Loucy (cell line): ENCODE measurements around the gene SRP54.

ENCODE experiments used
- H2AFZ ChIP-seq: fragments of 200-600 bp; sonication (generic); 2 replicates; pipeline ENCODE4 v1.6.0; 2016; ENCODE audit warnings: antibody characterized with exemption, mild to moderate bottlenecking, low read length, moderate library complexity
- H3F3A ChIP-seq: fragments of 200-600 bp; 2 replicates; pipeline ENCODE4 v1.6.0; 2016; ENCODE audit warnings: antibody characterized with exemption, low read depth, mild to moderate bottlenecking
- H3K27me3 ChIP-seq: fragments of 200-600 bp; sonication (generic); 2 replicates; pipeline ENCODE4 v1.6.1; 2014; ENCODE audit warnings: low read length, mild to moderate bottlenecking; ENCODE audit not compliant: insufficient read depth, poor library complexity, severe bottlenecking
- H3K36me3 ChIP-seq: fragments of 200-600 bp; sonication (generic); 2 replicates; pipeline ENCODE4 v1.6.1; 2016; ENCODE audit warnings: low read length; ENCODE audit not compliant: insufficient read depth
- H3K4me1 ChIP-seq: fragments of 200-600 bp; sonication (generic); 2 replicates; pipeline ENCODE4 v1.5.1; 2014; ENCODE audit warnings: low read length, mild to moderate bottlenecking; ENCODE audit not compliant: insufficient read depth, poor library complexity, severe bottlenecking
- H3K4me2 ChIP-seq: fragments of 200-600 bp; sonication (generic); 2 replicates; pipeline ENCODE4 v1.6.0; 2014; ENCODE audit warnings: antibody characterized with exemption, low read length, low read depth, mild to moderate bottlenecking; ENCODE audit not compliant: poor library complexity, severe bottlenecking
- H3K4me3 ChIP-seq: fragments of 200-600 bp; sonication (generic); 2 replicates; pipeline ENCODE4 v1.5.1; 2014; ENCODE audit warnings: low read length, mild to moderate bottlenecking, mixed read lengths; ENCODE audit not compliant: poor library complexity, severe bottlenecking
- H3K79me2 ChIP-seq: fragments of 200-600 bp; sonication (generic); 2 replicates; pipeline ENCODE4 v1.6.1; 2014; ENCODE audit warnings: low read length; ENCODE audit not compliant: insufficient read depth
- H3K9ac ChIP-seq: fragments of 200-600 bp; sonication (generic); 2 replicates; pipeline ENCODE4 v1.6.0; 2014; ENCODE audit warnings: mild to moderate bottlenecking, low read depth, low read length, moderate library complexity; ENCODE audit not compliant: poor library complexity, severe bottlenecking
- H3K9me2 ChIP-seq: fragments of 200-600 bp; sonication (generic); replicated peaks from 2 replicates; pipeline ENCODE4 v1.6.1; 2016; ENCODE audit warnings: low read depth, low read length, mixed read lengths
- H3K9me3 ChIP-seq: fragments of 200-600 bp; sonication (generic); 2 replicates; pipeline ENCODE4 v1.6.1; 2014; ENCODE audit warnings: mild to moderate bottlenecking, antibody characterized with exemption, low read length, low read depth; ENCODE audit not compliant: insufficient read depth
- H4K20me1 ChIP-seq: fragments of 200-600 bp; sonication (generic); 2 replicates; pipeline ENCODE4 v1.6.0; 2014; ENCODE audit warnings: antibody characterized with exemption, low read length, mild to moderate bottlenecking; ENCODE audit not compliant: insufficient read depth, poor library complexity, severe bottlenecking
- CTCF ChIP-seq: fragments of 200-600 bp; sonication (generic); conservative IDR thresholded peaks from 2 replicates; pipeline ENCODE4 v1.5.1; 2014; ENCODE audit warnings: mild to moderate bottlenecking, antibody characterized with exemption, low read length
- EZH2phosphoT487 ChIP-seq: fragments of 200-600 bp; IDR thresholded peaks from 2 replicates; pipeline ENCODE4 v1.6.1; 2018; ENCODE audit warnings: antibody characterized with exemption, mild to moderate bottlenecking, moderate library complexity, borderline replicate concordance

SRP54 gene

GRCh38 chr14:35072226-35072625 is 89.4 kb downstream of the SRP54 start:
- Histone ChIP-seq H3K4me3 (no peak overlapping the region), H3K9me2 (no peaks in the 10 kb centered on the region), H3K9ac (no peak overlapping the region), H3K27me3 (no peaks in the 10 kb centered on the region), H3K9me3 (no peaks in the 10 kb centered on the region), H3K4me1 (no peaks in the 10 kb centered on the region), H4K20me1 (no peaks in the 10 kb centered on the region), H3F3A (no peaks in the 10 kb centered on the region), H3K79me2 (no peaks in the 10 kb centered on the region), H3K4me2 (no peak overlapping the region), H3K36me3 (peaks cover 8% of the 10 kb centered on the region; the same call in 1 of the 2 replicates), H2AFZ (no peak overlapping the region)
- TF ChIP-seq EZH2phosphoT487 (no peak), CTCF (no peak)

- Histone ChIP-seq H3K4me2 (no peak overlapping the region), H3K79me2 (no peaks in the 10 kb centered on the region), H3K9me3 (no peaks in the 10 kb centered on the region), H3K4me1 (no peaks in the 10 kb centered on the region), H4K20me1 (no peaks in the 10 kb centered on the region), H3K4me3 (no peak overlapping the region), H3K9me2 (no peaks in the 10 kb centered on the region), H3K27me3 (no peaks in the 10 kb centered on the region), H3F3A (no peaks in the 10 kb centered on the region), H3K9ac (no peak overlapping the region), H3K36me3 (peaks cover 9% of the 10 kb centered on the region; the same call in 1 of the 2 replicates), H2AFZ (no peak overlapping the region)
- no peak for TF ChIP-seq CTCF
- TF ChIP-seq EZH2phosphoT487, result no peak
Measured at GRCh38 chr14:35073486-35073885, 90.7 kb downstream of the SRP54 start.

GRCh38 chr14:35078082-35078481 is 95.3 kb downstream of the SRP54 start:
- Histone ChIP-seq H3K27me3 (no peaks in the 10 kb centered on the region), H4K20me1 (no peaks in the 10 kb centered on the region), H3K4me3 (no peak overlapping the region), H3K79me2 (no peaks in the 10 kb centered on the region), H2AFZ (no peak overlapping the region), H3K4me1 (no peaks in the 10 kb centered on the region), H3F3A (no peaks in the 10 kb centered on the region), H3K4me2 (no peak overlapping the region), H3K36me3 (peaks cover 19% of the 10 kb centered on the region; the same call in 1 of the 2 replicates), H3K9me2 (no peaks in the 10 kb centered on the region), H3K9me3 (no peaks in the 10 kb centered on the region), H3K9ac (no peak overlapping the region)
- TF ChIP-seq CTCF, result no peak
